Fibroblast of lung (primary cell): ENCODE measurements around the gene RHOT2. TPM values are rescaled to one million over a fixed set of nuclear protein-coding genes. Genes with fewer than 3 reads are reported as not detected.

Source experiments
- DNase-seq, 2 donors: peaks; one replicate each; pipeline versions ENCODE4 v3.0.0 to v3.0.0-alpha.2; 2010; ENCODE audit warnings: low read depth in 2 of 2
- H2AFZ ChIP-seq: 2 replicates; pipeline ENCODE4 v1.5.1; 2012; ENCODE audit warnings: low read length, control low read depth, inconsistent platforms
- H3K27ac ChIP-seq: 2 replicates; pipeline ENCODE4 v1.5.1; 2011; ENCODE audit warnings: low read length, control low read depth; ENCODE audit not compliant: insufficient read depth
- H3K27me3 ChIP-seq: 2 replicates; pipeline ENCODE4 v1.5.1; 2011; ENCODE audit warnings: mild to moderate bottlenecking, low read length; ENCODE audit not compliant: control insufficient read depth, insufficient read depth
- H3K36me3 ChIP-seq: 2 replicates; pipeline ENCODE4 v1.5.1; 2011; ENCODE audit warnings: low read length; ENCODE audit not compliant: control insufficient read depth, insufficient read depth
- H3K4me1 ChIP-seq: 2 replicates; pipeline ENCODE4 v1.5.1; 2011; ENCODE audit warnings: low read length; ENCODE audit not compliant: control insufficient read depth, insufficient read depth; ENCODE audit errors: extremely low read depth
- H3K4me2 ChIP-seq: 2 replicates; pipeline ENCODE4 v1.5.1; 2011; ENCODE audit warnings: low read length, control low read depth; ENCODE audit not compliant: insufficient read depth; ENCODE audit errors: extremely low read depth
- H3K4me3 ChIP-seq, 4 experiments: fragments of 200-600 bp in 1 of 4; sonication (generic) in 1 of 4; replicated peaks in 1 of 4; 2 replicates each; pipeline ENCODE4 v1.5.1; 2011 to 2016; ENCODE audit warnings: low read length in 4 of 4, low read depth in 3 of 4, mild to moderate bottlenecking in 3 of 4, control low read depth in 2 of 4, inconsistent platforms in 1 of 4, mixed read lengths in 1 of 4; ENCODE audit not compliant: insufficient read depth in 1 of 4; ENCODE audit errors: control extremely low read depth in 1 of 4
- H3K79me2 ChIP-seq: 2 replicates; pipeline ENCODE4 v1.5.1; 2012; ENCODE audit warnings: mild to moderate bottlenecking, low read length, inconsistent platforms; ENCODE audit not compliant: control insufficient read depth, insufficient read depth
- H3K9ac ChIP-seq: 2 replicates; pipeline ENCODE4 v1.5.1; 2011; ENCODE audit warnings: mild to moderate bottlenecking, low read length, control low read depth; ENCODE audit not compliant: insufficient read depth
- H3K9me3 ChIP-seq: 2 replicates; pipeline ENCODE4 v1.5.1; 2012; ENCODE audit warnings: low read depth, low read length; ENCODE audit not compliant: control insufficient read depth, insufficient read depth
- H4K20me1 ChIP-seq: 2 replicates; pipeline ENCODE4 v1.5.1; 2011; ENCODE audit warnings: low read length; ENCODE audit not compliant: control insufficient read depth, insufficient read depth; ENCODE audit errors: extremely low read depth
- EZH2 ChIP-seq: IDR thresholded peaks from 2 replicates; pipeline ENCODE4 v1.5.1; 2012; ENCODE audit warnings: low read length, control low read depth, mild to moderate bottlenecking; ENCODE audit errors: missing control alignments
- polyA plus RNA-seq, 2 donors: library from polyadenylated mRNA; depleted of rRNA in 1 of 2; stranded (reverse) in 1 of 2; unstranded in 1 of 2; fragments of >200 nt; gene quantifications; 2 replicates each; pipeline ENCODE4 v1.2.1, GENCODE V29; 2011 to 2012; ENCODE audit warnings: missing spikeins in 1 of 2
- total RNA-seq: library from RNA; depleted of rRNA; stranded (reverse); fragments of >200 nt; gene quantifications from 2 replicates; pipeline ENCODE4 v1.2.1, GENCODE V29; 2014
- TF ChIP-seq, protein P1 (sequence below), 2 donors: IDR thresholded peaks in 1 of 2; conservative IDR thresholded peaks in 1 of 2; 1 replicate in 1 of 2; 2 replicates in 1 of 2; pipeline ENCODE4 v1.5.1; 2011 to 2012; ENCODE audit warnings: low read length in 2 of 2, control low read depth in 1 of 2, inconsistent platforms in 1 of 2, low read depth in 1 of 2, mild to moderate bottlenecking in 1 of 2

RHOT2 gene
- total and polyA plus RNA-seq, 2 donors (not counting 1 experiment from before 2014, with no cell fraction given) = 29.6 to 35.4 TPM

DNA sequence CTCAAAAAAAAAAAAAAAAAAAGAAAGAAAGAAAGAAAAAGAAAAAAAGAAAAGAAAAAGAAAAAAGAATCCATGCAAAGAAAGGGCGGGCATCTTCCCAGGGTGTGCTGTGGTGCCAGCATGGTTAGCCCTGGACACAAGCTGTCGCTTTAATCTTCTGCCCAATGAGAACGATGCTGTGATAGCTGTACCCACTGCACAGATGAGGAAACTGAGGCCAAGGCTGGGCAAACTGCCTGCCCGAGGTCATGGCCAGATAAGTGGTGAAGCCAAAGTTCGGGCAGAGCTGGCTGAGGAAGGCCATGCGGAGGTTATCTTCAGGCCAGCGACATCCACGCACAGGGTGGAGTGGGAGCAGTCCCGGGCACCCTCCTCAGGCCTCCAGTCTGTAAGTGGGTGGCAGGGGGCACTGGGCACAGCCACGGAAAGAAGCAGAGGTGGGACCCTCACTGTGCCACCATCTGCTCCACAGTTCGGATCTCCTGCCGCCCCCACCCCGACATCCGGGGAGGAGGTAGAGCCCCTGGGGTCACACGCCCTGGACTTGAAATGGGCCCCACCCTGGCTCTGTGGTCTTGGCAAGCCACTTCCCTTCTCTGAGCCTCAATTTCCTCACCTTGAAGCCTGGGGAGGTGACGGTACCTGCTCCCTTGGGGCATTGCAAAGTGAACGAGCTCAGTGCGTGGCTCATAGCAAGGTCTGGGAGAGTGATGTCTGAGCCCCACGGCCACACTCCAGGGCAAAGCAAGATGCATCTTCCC, 31.2 kb downstream of the RHOT2 start:
- Histone ChIP-seq H4K20me1 (no peaks in the 10 kb centered on the region), H3K27ac (no peak overlapping the region), H3K4me3 (no peak overlapping the region), H3K4me1 (peaks cover 2% of the 10 kb centered on the region), H3K9me3 (no peaks in the 10 kb centered on the region), H3K27me3 (peaks cover 34% of the 10 kb centered on the region), H3K4me2 (no peak overlapping the region), H3K36me3 (no peaks in the 10 kb centered on the region), H3K79me2 (no peaks in the 10 kb centered on the region), H3K9ac (no peak overlapping the region), H2AFZ (no peak overlapping the region)
- TF ChIP-seq, protein P1, sequence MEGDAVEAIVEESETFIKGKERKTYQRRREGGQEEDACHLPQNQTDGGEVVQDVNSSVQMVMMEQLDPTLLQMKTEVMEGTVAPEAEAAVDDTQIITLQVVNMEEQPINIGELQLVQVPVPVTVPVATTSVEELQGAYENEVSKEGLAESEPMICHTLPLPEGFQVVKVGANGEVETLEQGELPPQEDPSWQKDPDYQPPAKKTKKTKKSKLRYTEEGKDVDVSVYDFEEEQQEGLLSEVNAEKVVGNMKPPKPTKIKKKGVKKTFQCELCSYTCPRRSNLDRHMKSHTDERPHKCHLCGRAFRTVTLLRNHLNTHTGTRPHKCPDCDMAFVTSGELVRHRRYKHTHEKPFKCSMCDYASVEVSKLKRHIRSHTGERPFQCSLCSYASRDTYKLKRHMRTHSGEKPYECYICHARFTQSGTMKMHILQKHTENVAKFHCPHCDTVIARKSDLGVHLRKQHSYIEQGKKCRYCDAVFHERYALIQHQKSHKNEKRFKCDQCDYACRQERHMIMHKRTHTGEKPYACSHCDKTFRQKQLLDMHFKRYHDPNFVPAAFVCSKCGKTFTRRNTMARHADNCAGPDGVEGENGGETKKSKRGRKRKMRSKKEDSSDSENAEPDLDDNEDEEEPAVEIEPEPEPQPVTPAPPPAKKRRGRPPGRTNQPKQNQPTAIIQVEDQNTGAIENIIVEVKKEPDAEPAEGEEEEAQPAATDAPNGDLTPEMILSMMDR (conservative IDR thresholded peaks at IDR 0.05 in 1 of 2, IDR thresholded peaks at IDR 0.05 in 1 of 2; ENCODE audit: low read depth in 1 of 2, low read length in 2 of 2) = no peak
- no peak for TF ChIP-seq EZH2
- no peak for DNase-seq

DNA sequence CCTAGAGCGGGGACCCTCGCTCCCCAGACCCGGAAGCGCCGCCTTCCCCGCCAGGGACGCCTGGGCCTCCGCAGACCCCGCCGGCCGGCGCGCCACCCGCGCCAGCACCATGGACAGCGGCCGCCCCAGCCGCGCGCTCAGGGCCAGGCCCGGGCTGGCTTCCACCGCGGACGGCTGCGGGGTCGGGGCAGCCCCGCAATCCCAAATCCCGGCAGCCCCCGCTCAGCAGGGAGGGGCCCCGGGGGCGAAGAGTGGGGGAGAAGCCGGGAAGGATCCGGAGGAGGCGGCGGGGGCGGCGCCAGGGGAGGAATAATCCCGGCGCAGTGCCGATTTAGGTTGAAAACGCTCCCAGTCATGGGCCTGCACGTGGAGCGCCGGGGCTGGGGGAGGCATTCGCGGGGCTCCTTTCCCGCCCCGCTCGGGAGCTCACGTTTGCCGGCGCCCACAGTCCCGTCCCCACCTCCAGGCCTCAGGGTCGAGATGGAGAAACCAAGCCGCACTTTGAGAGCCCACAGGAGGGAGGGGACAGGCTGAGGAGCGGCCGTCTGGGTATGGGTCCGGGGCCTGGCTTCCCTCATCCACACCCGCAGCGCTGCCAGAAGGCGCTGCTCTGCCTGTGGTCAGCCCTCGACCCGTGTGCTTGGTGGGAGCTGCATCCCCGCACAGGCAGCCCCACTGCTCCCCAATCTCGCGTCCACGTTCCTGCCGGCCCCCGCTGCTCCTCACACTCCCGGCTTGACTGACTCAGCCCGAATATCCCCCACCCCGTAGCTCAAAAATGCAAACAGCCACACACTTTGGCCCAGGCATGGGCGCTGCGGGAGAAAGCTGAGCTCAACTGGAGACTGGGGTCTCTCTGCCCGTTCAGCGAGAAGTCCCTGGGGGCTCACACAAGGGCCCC, 33.0 kb downstream of the RHOT2 start:
- no peaks in the 10 kb centered on the region for H4K20me1 ChIP-seq
- no peak overlapping the region for H3K4me3 ChIP-seq
- H3K9me3 ChIP-seq = no peaks in the 10 kb centered on the region
- H3K36me3 ChIP-seq = no peaks in the 10 kb centered on the region
- H2AFZ ChIP-seq = no peak overlapping the region
- no peaks in the 10 kb centered on the region for H3K4me1 ChIP-seq
- H3K4me2 ChIP-seq = no peak overlapping the region
- no peaks in the 10 kb centered on the region for H3K79me2 ChIP-seq
- H3K9ac ChIP-seq = no peak overlapping the region
- DNase-seq = no peak
- peak; percentile 60 for TF ChIP-seq EZH2
- TF ChIP-seq, protein P1 (conservative IDR thresholded peaks at IDR 0.05 in 1 of 2, IDR thresholded peaks at IDR 0.05 in 1 of 2; ENCODE audit: low read depth in 1 of 2, low read length in 2 of 2) = no peak
- no peak overlapping the region for H3K27ac ChIP-seq
- peaks cover 33% of the 10 kb centered on the region for H3K27me3 ChIP-seq

DNA sequence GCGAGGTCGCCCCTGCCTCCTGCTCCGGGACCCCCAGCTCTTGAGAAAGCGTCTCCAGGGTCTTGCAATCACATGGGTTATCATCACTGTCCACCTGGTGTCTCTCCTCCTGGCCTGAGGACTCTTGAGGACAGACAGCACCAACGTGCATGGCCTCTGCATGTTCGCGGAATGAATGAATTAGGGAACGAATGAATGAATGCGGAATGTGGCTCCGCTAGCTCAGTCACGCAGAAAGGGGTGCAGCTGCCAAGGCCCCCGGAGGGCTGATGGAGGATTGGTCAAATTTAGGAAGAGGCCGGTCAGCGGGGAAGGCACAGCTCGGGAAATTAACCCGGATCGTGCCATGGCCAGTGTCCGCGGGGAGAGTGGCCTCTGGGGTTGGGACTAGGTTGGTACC, 34.4 kb downstream of the RHOT2 start:
- TF ChIP-seq EZH2 = no peak
- DNase-seq = no peak
- H2AFZ ChIP-seq = no peak overlapping the region
- H4K20me1 ChIP-seq = no peaks in the 10 kb centered on the region
- H3K79me2 ChIP-seq = no peaks in the 10 kb centered on the region
- H3K4me1 ChIP-seq = no peaks in the 10 kb centered on the region
- H3K27me3 ChIP-seq = peaks cover 43% of the 10 kb centered on the region
- H3K36me3 ChIP-seq = no peaks in the 10 kb centered on the region
- H3K9me3 ChIP-seq = no peaks in the 10 kb centered on the region
- H3K4me3 ChIP-seq = no peak overlapping the region
- H3K9ac ChIP-seq = no peak overlapping the region
- no peak overlapping the region for H3K27ac ChIP-seq
- no peak overlapping the region for H3K4me2 ChIP-seq
